Fibroblast of the aortic adventitia (primary cell): ENCODE results near the gene OTOS. TPM values are rescaled to one million over a fixed set of nuclear protein-coding genes. Genes with fewer than 3 reads are reported as not detected.

Experiments
- DNase-seq: peaks from one replicate; pipeline ENCODE4 v3.0.0-alpha.2; 2010; ENCODE audit warnings: low read depth
- H3K4me3 ChIP-seq: 2 replicates; pipeline ENCODE4 v1.5.1; 2011; ENCODE audit warnings: low read depth, mild to moderate bottlenecking, control low read depth, low read length, moderate library complexity
- total RNA-seq: library from RNA; depleted of rRNA; stranded (reverse); fragments of >200 nt; gene quantifications from 2 replicates; pipeline ENCODE4 v1.2.3, GENCODE V29; 2012; ENCODE audit warnings: low replicate concordance
- TF ChIP-seq, protein P1 (sequence below): IDR thresholded peaks from 2 replicates; pipeline ENCODE4 v1.5.1; 2011; ENCODE audit warnings: mild to moderate bottlenecking, low read length, control low read depth, inconsistent platforms; ENCODE audit not compliant: insufficient read depth

The OTOS gene
- total RNA-seq, 1 donor = not detected

- no peak for DNase-seq
- H3K4me3 ChIP-seq = no peak overlapping the region
- TF ChIP-seq, protein P1, sequence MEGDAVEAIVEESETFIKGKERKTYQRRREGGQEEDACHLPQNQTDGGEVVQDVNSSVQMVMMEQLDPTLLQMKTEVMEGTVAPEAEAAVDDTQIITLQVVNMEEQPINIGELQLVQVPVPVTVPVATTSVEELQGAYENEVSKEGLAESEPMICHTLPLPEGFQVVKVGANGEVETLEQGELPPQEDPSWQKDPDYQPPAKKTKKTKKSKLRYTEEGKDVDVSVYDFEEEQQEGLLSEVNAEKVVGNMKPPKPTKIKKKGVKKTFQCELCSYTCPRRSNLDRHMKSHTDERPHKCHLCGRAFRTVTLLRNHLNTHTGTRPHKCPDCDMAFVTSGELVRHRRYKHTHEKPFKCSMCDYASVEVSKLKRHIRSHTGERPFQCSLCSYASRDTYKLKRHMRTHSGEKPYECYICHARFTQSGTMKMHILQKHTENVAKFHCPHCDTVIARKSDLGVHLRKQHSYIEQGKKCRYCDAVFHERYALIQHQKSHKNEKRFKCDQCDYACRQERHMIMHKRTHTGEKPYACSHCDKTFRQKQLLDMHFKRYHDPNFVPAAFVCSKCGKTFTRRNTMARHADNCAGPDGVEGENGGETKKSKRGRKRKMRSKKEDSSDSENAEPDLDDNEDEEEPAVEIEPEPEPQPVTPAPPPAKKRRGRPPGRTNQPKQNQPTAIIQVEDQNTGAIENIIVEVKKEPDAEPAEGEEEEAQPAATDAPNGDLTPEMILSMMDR = no peak
Measured at GRCh38 chr2:240142256-240142775, 1.9 kb upstream of the OTOS start.

DNA sequence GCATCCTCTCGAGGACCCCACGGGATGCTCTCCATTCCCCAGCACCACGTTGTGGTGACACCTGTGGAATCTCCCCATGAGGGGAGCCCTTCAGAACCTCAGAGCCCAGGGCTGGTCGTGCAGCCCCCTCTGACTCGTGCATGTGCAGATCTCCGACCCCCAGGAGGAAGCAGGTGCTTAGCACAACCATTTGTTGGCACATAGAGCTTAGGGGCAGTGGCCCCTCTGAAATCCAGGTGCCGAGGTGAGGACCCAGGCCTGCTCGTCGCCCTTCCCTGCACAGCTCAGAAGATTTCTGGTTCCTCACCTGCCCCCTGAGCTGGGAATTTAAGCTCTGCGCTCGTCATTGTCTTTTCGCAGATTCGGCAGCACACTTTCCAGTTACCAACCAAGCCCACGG, 1.3 kb upstream of the OTOS start:
- DNase-seq = no peak
- no peak overlapping the region for H3K4me3 ChIP-seq
- TF ChIP-seq, protein P1 = no peak

DNA sequence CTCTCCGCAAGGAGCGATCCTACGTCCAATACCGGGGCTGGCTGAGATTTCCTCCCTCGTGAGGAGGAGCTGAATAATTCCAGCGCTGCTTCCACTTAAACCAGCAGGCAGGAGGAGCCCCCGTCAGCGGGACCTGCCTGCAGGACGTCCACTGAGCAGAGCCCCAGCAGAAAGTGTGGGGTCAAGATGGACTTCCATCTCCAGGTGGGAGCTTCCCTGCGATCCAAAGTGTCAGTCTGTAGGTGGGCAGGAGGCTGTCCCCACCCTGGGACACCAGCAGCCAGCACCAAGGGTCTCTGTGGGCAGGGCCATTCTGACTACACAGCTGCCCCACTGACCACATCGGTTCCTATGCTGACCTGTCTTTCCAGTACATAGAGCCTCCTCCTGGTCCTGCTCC, 462 bp upstream of the OTOS start:
- DNase-seq = no peak
- TF ChIP-seq, protein P1 = no peak
- H3K4me3 ChIP-seq = no peak overlapping the region

DNA sequence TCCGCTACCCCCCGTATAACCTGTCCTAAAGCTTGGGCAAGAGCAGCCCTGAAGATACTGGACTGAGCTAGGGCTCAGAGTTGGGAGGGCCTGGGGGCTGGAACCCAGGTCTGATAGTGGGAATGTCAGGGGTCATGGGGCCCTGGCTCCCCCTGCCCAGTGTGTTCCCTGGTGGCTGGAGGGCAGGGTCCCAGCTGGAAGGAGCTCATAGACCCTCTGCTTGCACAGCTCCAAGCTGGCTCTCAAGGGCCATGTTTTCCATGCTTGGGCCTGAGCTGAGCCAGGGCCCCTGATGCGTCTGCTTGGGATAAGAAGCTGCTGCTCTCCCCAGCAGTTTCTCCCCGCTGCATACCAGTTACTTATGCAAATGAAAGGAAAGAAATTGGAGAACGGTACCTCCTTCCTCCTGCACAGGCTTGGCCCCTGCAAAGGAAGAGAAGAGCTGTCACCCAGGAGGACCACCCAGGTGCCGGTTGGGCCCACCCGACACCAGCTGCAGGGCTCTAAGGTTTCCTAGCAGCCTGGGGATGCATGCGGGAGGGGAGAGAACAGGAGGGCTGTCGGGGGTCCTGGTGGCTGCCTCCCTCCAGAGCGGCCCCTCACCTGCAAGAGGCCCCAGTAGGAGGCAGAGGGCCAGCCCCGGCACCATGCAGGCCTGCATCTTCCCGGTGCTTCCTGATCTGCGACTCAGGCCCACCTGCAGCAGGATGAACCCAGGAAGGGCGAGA, 628 bp downstream of the OTOS start:
- DNase-seq = no peak
- H3K4me3 ChIP-seq = no peak overlapping the region
- TF ChIP-seq, protein P1 = no peak

GRCh38 chr2:240139011-240139441, 1.4 kb downstream of the OTOS start:
- TF ChIP-seq, protein P1 = no peak
- no peak for DNase-seq
- no peak overlapping the region for H3K4me3 ChIP-seq

GRCh38 chr2:240138254-240138984, 2.0 kb downstream of the OTOS start:
- no peak overlapping the region for H3K4me3 ChIP-seq
- TF ChIP-seq, protein P1 = no peak
- DNase-seq = peak; percentile 8
